SJSA1 (cell line): ENCODE measurements around the gene RALGAPA2. TPM values are rescaled to one million over a fixed set of nuclear protein-coding genes. Genes with fewer than 3 reads are reported as not detected.

Experiments used
- DNase-seq, 2 experiments: peaks; one replicate each; pipeline ENCODE4 v3.0.0-alpha.2; 2015 to 2020; ENCODE audit warnings: low spot score in 2 of 2, low read depth in 1 of 2
- H3K27ac ChIP-seq: fragments of 250-450 bp; sonication (Bioruptor Pico); 2 replicates; pipeline ENCODE4 v1.5.1; 2020; ENCODE audit warnings: mild to moderate bottlenecking, moderate library complexity
- H3K27me3 ChIP-seq: fragments of 250-450 bp; sonication (Bioruptor Pico); replicated peaks from 2 replicates; pipeline ENCODE4 v1.5.1; 2020; ENCODE audit warnings: mild to moderate bottlenecking, moderate library complexity
- H3K36me3 ChIP-seq: fragments of 250-450 bp; sonication (Bioruptor Pico); 2 replicates; pipeline ENCODE4 v1.5.1; 2020; ENCODE audit warnings: mild to moderate bottlenecking
- H3K4me1 ChIP-seq: fragments of 250-450 bp; sonication (Bioruptor Pico); replicated peaks from 2 replicates; pipeline ENCODE4 v1.6.1; 2021; ENCODE audit warnings: mild to moderate bottlenecking
- H3K4me3 ChIP-seq: fragments of 250-450 bp; sonication (Bioruptor Pico); 2 replicates; pipeline ENCODE4 v1.5.1; 2020; ENCODE audit warnings: mild to moderate bottlenecking
- H3K9me3 ChIP-seq: fragments of 250-450 bp; sonication (Bioruptor Pico); replicated peaks from 2 replicates; pipeline ENCODE4 v1.5.1; 2020; ENCODE audit warnings: mild to moderate bottlenecking
- total RNA-seq: library from RNA; depleted of rRNA; stranded (reverse); fragments of >200 nt; shearing (Covaris generic); gene quantifications from 2 replicates; pipeline ENCODE4 v1.2.3, GENCODE V29; 2014

Gene RALGAPA2
- total RNA-seq, 1 experiment from 2014 or later, result 5.9 TPM

DNA sequence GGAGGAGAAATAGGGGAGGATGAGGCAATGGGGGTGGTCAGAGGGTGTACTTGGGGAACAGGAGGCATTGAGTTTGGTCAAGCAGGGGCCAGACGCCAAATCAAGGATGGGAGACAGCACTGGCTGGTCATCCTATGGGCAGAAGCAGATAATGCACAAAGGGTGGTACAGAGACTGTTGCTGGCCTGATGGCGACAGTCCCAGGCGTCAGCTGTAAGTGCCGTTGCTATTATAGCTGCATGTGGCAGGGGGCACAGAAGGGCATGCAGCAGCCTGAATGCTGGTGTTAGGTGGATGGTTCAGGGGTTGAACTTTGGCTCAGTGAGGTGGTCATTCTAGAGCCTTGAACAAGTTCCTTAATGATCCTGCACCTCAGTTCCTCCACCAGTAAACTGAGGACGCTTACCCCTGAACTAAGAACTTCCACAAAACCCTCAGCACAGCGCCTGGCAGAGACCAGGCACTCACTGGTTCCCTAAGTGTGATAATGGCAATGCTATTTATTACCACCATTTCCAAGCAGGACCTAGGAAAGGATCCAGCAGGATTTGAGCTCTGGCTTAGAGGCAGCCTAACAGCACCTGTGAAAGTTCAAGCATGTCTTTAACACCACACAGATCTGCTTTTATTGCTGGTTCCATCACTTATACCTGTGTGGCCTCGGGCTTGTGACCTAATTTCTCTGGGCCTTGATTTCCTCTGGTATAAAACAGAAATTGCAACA, 181.9 kb downstream of the RALGAPA2 start:
- DNase-seq, result no peak
- Histone ChIP-seq H3K27ac (no peak overlapping the region), H3K4me1 (no peaks in the 10 kb centered on the region), H3K4me3 (no peak overlapping the region), H3K9me3 (no peaks in the 10 kb centered on the region), H3K27me3 (no peaks in the 10 kb centered on the region), H3K36me3 (no peaks in the 10 kb centered on the region)

DNA sequence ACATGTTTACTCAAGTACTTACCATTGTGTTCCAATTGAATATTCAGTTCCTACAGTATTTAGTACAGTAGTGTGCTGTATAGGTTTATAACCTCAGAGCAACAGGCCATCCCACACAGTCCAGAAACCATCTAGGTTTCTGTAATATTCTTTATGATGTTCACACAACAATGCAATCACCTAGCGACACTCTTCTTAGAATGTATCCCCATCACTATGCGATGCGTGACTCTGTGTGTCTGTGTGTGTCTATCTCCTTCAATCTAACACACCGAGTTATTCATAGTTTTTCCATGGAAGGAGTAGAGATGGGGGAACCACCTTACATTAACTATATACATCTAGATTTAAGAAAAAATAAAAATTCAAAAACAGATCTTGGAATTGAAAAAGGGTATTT, 182.8 kb downstream of the RALGAPA2 start:
- H3K27me3 ChIP-seq, result no peaks in the 10 kb centered on the region
- no peaks in the 10 kb centered on the region for H3K9me3 ChIP-seq
- no peaks in the 10 kb centered on the region for H3K36me3 ChIP-seq
- H3K27ac ChIP-seq, result no peak overlapping the region
- H3K4me3 ChIP-seq, result no peak overlapping the region
- H3K4me1 ChIP-seq, result no peaks in the 10 kb centered on the region
- no peak for DNase-seq

- DNase-seq, result no peak
- no peaks in the 10 kb centered on the region for H3K36me3 ChIP-seq
- H3K9me3 ChIP-seq, result no peaks in the 10 kb centered on the region
- no peak overlapping the region for H3K4me3 ChIP-seq
- no peaks in the 10 kb centered on the region for H3K4me1 ChIP-seq
- H3K27me3 ChIP-seq, result no peaks in the 10 kb centered on the region
- H3K27ac ChIP-seq, result no peak overlapping the region
Observed at GRCh38 chr20:20528861-20529260, 183.6 kb downstream of the RALGAPA2 start.

- Histone ChIP-seq H3K27ac (no peak overlapping the region), H3K36me3 (no peaks in the 10 kb centered on the region), H3K4me1 (no peaks in the 10 kb centered on the region), H3K27me3 (no peaks in the 10 kb centered on the region), H3K9me3 (no peaks in the 10 kb centered on the region), H3K4me3 (no peak overlapping the region)
- no peak for DNase-seq
Observed at GRCh38 chr20:20527661-20528060, 184.8 kb downstream of the RALGAPA2 start.

GRCh38 chr20:20525756-20526155, 186.7 kb downstream of the RALGAPA2 start:
- DNase-seq, result no peak
- Histone ChIP-seq H3K4me1 (no peaks in the 10 kb centered on the region), H3K4me3 (no peak overlapping the region), H3K36me3 (no peaks in the 10 kb centered on the region), H3K27me3 (no peaks in the 10 kb centered on the region), H3K9me3 (no peaks in the 10 kb centered on the region), H3K27ac (no peak overlapping the region)

DNA sequence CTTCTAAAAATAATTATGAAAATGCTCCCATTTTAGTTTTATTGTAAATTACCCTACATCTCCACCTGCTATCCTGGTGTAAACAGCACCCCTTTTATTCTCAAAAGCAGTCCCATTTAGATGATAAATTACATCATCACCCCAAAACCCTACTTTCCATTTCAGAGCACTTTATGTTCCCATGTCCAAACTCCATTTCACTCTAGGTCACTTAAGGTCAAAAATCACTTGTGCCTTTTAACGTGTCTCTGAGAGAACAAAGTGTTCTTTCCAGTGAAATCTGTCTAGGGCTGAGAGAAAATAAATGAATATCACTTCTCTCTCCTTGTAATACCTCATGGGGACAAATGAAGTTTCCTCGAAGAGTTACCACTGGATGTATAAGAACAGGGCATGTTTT, 187.2 kb downstream of the RALGAPA2 start:
- H3K27me3 ChIP-seq, result no peaks in the 10 kb centered on the region
- no peak overlapping the region for H3K27ac ChIP-seq
- H3K4me3 ChIP-seq, result no peak overlapping the region
- no peak for DNase-seq
- no peaks in the 10 kb centered on the region for H3K9me3 ChIP-seq
- no peaks in the 10 kb centered on the region for H3K4me1 ChIP-seq
- H3K36me3 ChIP-seq, result no peaks in the 10 kb centered on the region

GRCh38 chr20:20524756-20525155, 187.7 kb downstream of the RALGAPA2 start:
- no peak for DNase-seq
- no peak overlapping the region for H3K27ac ChIP-seq

DNA sequence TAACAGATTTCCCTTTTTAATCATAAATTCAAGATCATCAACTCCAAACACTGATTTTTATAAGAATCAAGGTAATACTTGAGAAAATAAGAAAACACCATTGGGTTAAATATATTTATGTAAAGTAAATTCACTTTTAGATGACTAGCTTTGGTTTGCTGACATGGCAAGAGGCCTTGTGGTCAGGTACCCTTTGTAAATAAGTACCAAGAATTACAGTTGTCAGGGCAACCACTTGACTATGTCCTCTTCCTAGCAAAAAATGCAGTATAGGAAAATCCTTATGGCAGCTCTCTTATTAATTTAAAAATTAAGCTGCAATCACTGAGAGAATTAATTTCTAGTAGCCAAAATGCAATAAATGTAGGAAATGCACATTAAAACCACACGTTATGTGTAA, 190.7 kb downstream of the RALGAPA2 start:
- no peaks in the 10 kb centered on the region for H3K4me1 ChIP-seq
- H3K4me3 ChIP-seq, result no peak overlapping the region
- H3K27ac ChIP-seq, result no peak overlapping the region
- no peaks in the 10 kb centered on the region for H3K27me3 ChIP-seq
- H3K36me3 ChIP-seq, result no peaks in the 10 kb centered on the region
- no peak for DNase-seq
- no peaks in the 10 kb centered on the region for H3K9me3 ChIP-seq

More at GRCh38 chr20:20524756-20525155, 187.7 kb downstream of the RALGAPA2 start:
- H3K4me1 ChIP-seq, result no peaks in the 10 kb centered on the region
- H3K4me3 ChIP-seq, result no peak overlapping the region
- H3K9me3 ChIP-seq, result no peaks in the 10 kb centered on the region
- H3K27me3 ChIP-seq, result no peaks in the 10 kb centered on the region
- H3K36me3 ChIP-seq, result no peaks in the 10 kb centered on the region

- H3K27ac ChIP-seq, result no peak overlapping the region
- H3K27me3 ChIP-seq, result no peaks in the 10 kb centered on the region
- no peak for DNase-seq
Observed at GRCh38 chr20:20520776-20521175, 191.7 kb downstream of the RALGAPA2 start.

GRCh38 chr20:20519269-20519668, 193.2 kb downstream of the RALGAPA2 start:
- DNase-seq, result no peak
- H3K27me3 ChIP-seq, result no peaks in the 10 kb centered on the region
- H3K4me1 ChIP-seq, result no peaks in the 10 kb centered on the region
- H3K36me3 ChIP-seq, result no peaks in the 10 kb centered on the region
- no peak overlapping the region for H3K27ac ChIP-seq
- H3K9me3 ChIP-seq, result peaks cover 8% of the 10 kb centered on the region; the same call in 1 of the 2 replicates
- no peak overlapping the region for H3K4me3 ChIP-seq

More at GRCh38 chr20:20520776-20521175, 191.7 kb downstream of the RALGAPA2 start:
- H3K4me1 ChIP-seq, result no peaks in the 10 kb centered on the region
- H3K9me3 ChIP-seq, result no peaks in the 10 kb centered on the region; the same call in 1 of the 2 replicates
- no peaks in the 10 kb centered on the region for H3K36me3 ChIP-seq
- H3K4me3 ChIP-seq, result no peak overlapping the region

DNA sequence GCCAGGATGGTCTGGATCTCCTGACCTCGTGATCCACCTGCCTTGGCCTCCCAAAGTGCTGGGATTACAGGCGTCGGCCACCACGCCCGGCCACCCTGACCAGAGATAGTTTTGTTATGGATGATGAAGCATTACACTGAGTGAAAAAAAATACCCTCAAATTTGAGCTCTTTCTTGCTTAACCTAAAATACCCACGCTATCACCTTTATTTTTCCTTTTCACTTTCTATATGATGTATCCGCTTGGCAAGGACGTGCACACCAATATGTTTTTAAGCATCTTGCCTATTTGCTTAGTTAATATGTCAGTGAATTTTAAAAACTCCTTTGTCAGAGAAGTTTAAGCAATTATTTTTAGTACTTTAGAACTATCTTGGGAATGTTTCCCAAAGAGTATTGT, 194.2 kb downstream of the RALGAPA2 start:
- no peaks in the 10 kb centered on the region for H3K4me1 ChIP-seq
- H3K27ac ChIP-seq, result no peak overlapping the region
- no peak overlapping the region for H3K4me3 ChIP-seq
- DNase-seq, result no peak
- no peaks in the 10 kb centered on the region for H3K27me3 ChIP-seq
- H3K9me3 ChIP-seq, result peaks cover 10% of the 10 kb centered on the region; the same call in 1 of the 2 replicates
- no peaks in the 10 kb centered on the region for H3K36me3 ChIP-seq

DNA sequence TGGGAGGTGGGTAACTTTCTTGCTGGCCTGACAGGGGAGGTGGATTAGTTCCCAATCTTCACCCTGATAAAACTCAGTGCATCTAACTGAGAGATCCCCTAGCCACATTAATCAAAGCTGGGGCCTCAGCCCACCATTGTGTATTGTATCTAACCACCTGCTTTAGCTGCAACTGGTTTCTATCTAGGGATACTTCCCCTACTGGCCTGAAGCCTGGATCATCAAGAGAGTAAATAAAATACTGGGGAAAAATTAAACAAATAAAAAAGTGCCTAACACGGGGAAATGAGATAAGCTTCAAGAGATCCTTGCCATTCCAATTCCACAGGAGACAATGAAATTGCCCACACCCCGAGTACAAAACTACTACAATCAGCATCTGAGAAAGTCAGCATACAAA, 195.1 kb downstream of the RALGAPA2 start:
- Histone ChIP-seq H3K4me3 (no peak overlapping the region), H3K9me3 (peaks cover 10% of the 10 kb centered on the region; the same call in 1 of the 2 replicates), H3K36me3 (no peaks in the 10 kb centered on the region), H3K27me3 (no peaks in the 10 kb centered on the region), H3K4me1 (no peaks in the 10 kb centered on the region), H3K27ac (no peak overlapping the region)
- no peak for DNase-seq

DNA sequence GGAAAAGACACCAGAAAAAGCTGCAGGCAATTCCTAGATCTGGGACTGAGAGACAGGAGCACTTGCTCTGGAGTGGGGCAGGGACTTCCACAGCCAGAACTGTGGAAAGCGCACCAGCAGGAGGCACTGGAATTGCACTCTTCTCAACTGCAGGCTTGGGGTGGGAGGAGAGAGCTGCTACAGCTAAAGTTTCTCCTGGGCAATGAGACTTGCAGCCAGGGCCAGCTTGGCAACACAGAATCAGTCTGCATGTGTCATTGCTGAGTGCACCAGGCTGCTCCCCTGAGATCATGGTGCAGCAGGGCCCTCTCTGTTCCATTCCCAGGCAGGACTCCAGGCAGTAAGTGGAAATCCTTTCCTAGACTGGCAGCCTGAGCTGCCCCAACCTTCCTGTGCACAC, 198.7 kb downstream of the RALGAPA2 start:
- no peak overlapping the region for H3K27ac ChIP-seq
- no peaks in the 10 kb centered on the region for H3K27me3 ChIP-seq
- H3K4me1 ChIP-seq, result no peaks in the 10 kb centered on the region
- no peak for DNase-seq
- no peak overlapping the region for H3K4me3 ChIP-seq
- H3K9me3 ChIP-seq, result peaks cover 10% of the 10 kb centered on the region; the same call in 1 of the 2 replicates
- no peaks in the 10 kb centered on the region for H3K36me3 ChIP-seq

DNA sequence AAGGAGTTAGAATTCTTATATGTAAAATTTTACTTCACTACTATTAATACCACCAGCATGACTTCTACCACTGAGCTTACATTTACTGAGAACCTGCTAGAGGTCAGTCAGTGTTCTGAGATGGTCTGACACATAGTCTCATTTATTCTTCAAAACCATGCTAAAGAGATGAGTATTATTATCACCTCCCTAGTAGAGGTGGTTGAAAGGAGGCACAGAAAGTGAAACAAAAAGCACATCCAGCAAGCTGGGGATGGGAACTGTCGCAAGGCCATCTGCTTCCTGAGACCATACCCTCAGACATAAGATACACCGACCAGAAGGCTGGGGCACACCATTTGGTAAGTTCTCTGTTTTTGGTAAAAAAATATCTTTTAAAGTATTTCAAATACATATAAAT, 206.9 kb downstream of the RALGAPA2 start:
- no peaks in the 10 kb centered on the region for H3K27me3 ChIP-seq
- no peak overlapping the region for H3K27ac ChIP-seq
- H3K9me3 ChIP-seq, result no peaks in the 10 kb centered on the region
- no peaks in the 10 kb centered on the region for H3K36me3 ChIP-seq
- DNase-seq, result no peak
- no peaks in the 10 kb centered on the region for H3K4me1 ChIP-seq
- no peak overlapping the region for H3K4me3 ChIP-seq
